Neural cell (in vitro differentiated cells): Measurements from ENCODE around the gene AKAP14. TPM values are rescaled to one million over a fixed set of nuclear protein-coding genes. Genes with fewer than 3 reads are reported as not detected.
"Not testable (repeated sequence)": the region's sequence is repeated elsewhere in the genome, so short reads cannot be mapped to it uniquely, and the experiment has no call there.

Source experiments
- H2AFZ ChIP-seq: fragments of 200-600, 300-800 bp; sonication (generic), shearing (Covaris generic); 2 replicates; pipeline ENCODE4 v1.6.0; 2014; ENCODE audit warnings: low read depth, mild to moderate bottlenecking, antibody characterized with exemption, low read length, moderate library complexity
- H3F3A ChIP-seq: fragments of 200-600 bp; shearing (Covaris generic); 2 replicates; pipeline ENCODE4 v1.6.1; 2016; ENCODE audit warnings: mild to moderate bottlenecking, moderate library complexity, mixed read lengths, antibody characterized with exemption, low read length; ENCODE audit not compliant: insufficient read depth, poor library complexity, severe bottlenecking
- H3K27ac ChIP-seq: fragments of 200-600, 300-800 bp; sonication (generic), shearing (Covaris generic); 2 replicates; pipeline ENCODE4 v1.5.1; 2014; ENCODE audit warnings: mild to moderate bottlenecking, low read length, moderate library complexity
- H3K27me3 ChIP-seq: fragments of 300-800, 200-600 bp; sonication (generic), shearing (Covaris generic); 2 replicates; pipeline ENCODE4 v1.6.0; 2014; ENCODE audit warnings: mild to moderate bottlenecking, low read depth, low read length, moderate library complexity; ENCODE audit not compliant: insufficient read depth
- H3K36me3 ChIP-seq: fragments of 300-800, 200-600 bp; sonication (generic), shearing (Covaris generic); 2 replicates; pipeline ENCODE4 v1.5.1; 2014; ENCODE audit warnings: mild to moderate bottlenecking, antibody characterized with exemption, low read length, moderate library complexity; ENCODE audit not compliant: insufficient read depth
- H3K4me2 ChIP-seq: fragments of 300-800, 200-600 bp; sonication (generic), shearing (Covaris generic); 2 replicates; pipeline ENCODE4 v1.6.0; 2014; ENCODE audit warnings: mild to moderate bottlenecking, low read length
- H3K4me3 ChIP-seq: fragments of 300-800, 200-600 bp; sonication (generic), shearing (Covaris generic); 2 replicates; pipeline ENCODE4 v1.5.1; 2014; ENCODE audit warnings: mild to moderate bottlenecking, low read length, moderate library complexity
- H3K79me2 ChIP-seq: fragments of 200-600 bp; shearing (Covaris generic); replicated peaks from 2 replicates; pipeline ENCODE4 v1.6.0; 2014; ENCODE audit warnings: mild to moderate bottlenecking, low read length, moderate library complexity; ENCODE audit not compliant: insufficient read depth
- H3K9ac ChIP-seq: fragments of 300-800, 200-600 bp; sonication (generic), shearing (Covaris generic); 2 replicates; pipeline ENCODE4 v1.6.1; 2016; ENCODE audit warnings: mild to moderate bottlenecking, low read length, mixed read lengths
- H3K9me2 ChIP-seq: fragments of 200-600 bp; shearing (Covaris generic); 2 replicates; pipeline ENCODE4 v1.6.1; 2016; ENCODE audit warnings: mild to moderate bottlenecking, low read length, mixed read lengths; ENCODE audit not compliant: insufficient read depth
- H3K9me3 ChIP-seq: fragments of 200-600, 300-800 bp; sonication (generic), shearing (Covaris generic); 2 replicates; pipeline ENCODE4 v1.6.1; 2016; ENCODE audit warnings: mild to moderate bottlenecking, mixed run types, low read length, moderate library complexity, mixed read lengths
- H4K20me1 ChIP-seq: fragments of 200-600 bp; shearing (Covaris generic); 2 replicates; pipeline ENCODE4 v1.6.1; 2016; ENCODE audit warnings: mild to moderate bottlenecking, mixed run types; ENCODE audit not compliant: insufficient read depth
- CTCF ChIP-seq: fragments of 450-650 bp; IDR thresholded peaks from 2 replicates; pipeline ENCODE4 v1.5.1; 2014; ENCODE audit warnings: antibody characterized with exemption, mild to moderate bottlenecking, moderate library complexity; ENCODE audit not compliant: poor library complexity, severe bottlenecking
- EP300 ChIP-seq: fragments of 450-650 bp; conservative IDR thresholded peaks from 2 replicates; pipeline ENCODE4 v1.6.1; 2014; ENCODE audit warnings: antibody characterized with exemption, mild to moderate bottlenecking, moderate library complexity; ENCODE audit not compliant: poor library complexity, severe bottlenecking
- EZH2 ChIP-seq: fragments of 200-600, 300-800 bp; shearing (Covaris generic), sonication (generic); IDR thresholded peaks from 2 replicates; pipeline ENCODE4 v1.6.1; 2014; ENCODE audit warnings: antibody characterized with exemption, low read length, borderline replicate concordance, mild to moderate bottlenecking; ENCODE audit not compliant: insufficient read depth, poor library complexity, severe bottlenecking
- MXI1 ChIP-seq: fragments of 450-650 bp; conservative IDR thresholded peaks from 2 replicates; pipeline ENCODE4 v1.6.1; 2014; ENCODE audit warnings: antibody characterized with exemption, mild to moderate bottlenecking; ENCODE audit not compliant: poor library complexity, severe bottlenecking
- POLR2AphosphoS5 ChIP-seq: IDR thresholded peaks from 2 replicates; pipeline ENCODE4 v1.6.1; 2012
- RAD21 ChIP-seq: fragments of 450-650 bp; conservative IDR thresholded peaks from 2 replicates; pipeline ENCODE4 v1.6.1; 2014; ENCODE audit warnings: antibody characterized with exemption, mild to moderate bottlenecking, moderate library complexity
- REST ChIP-seq: IDR thresholded peaks from 2 replicates; pipeline ENCODE4 v1.6.1; 2012; ENCODE audit warnings: borderline replicate concordance
- SMC3 ChIP-seq: fragments of 450-650 bp; conservative IDR thresholded peaks from 2 replicates; pipeline ENCODE4 v1.6.1; 2014; ENCODE audit warnings: antibody characterized with exemption, mild to moderate bottlenecking, moderate library complexity; ENCODE audit not compliant: poor library complexity
- TAF1 ChIP-seq: IDR thresholded peaks from 2 replicates; pipeline ENCODE4 v1.6.1; 2012; ENCODE audit warnings: low read depth
- polyA plus RNA-seq: library from polyadenylated mRNA; depleted of rRNA; stranded (reverse); fragments of >200 nt; gene quantifications from 2 replicates; pipeline ENCODE4 v1.2.3, GENCODE V29; 2014

Gene AKAP14
- polyA plus RNA-seq, 1 donor from 2014 or later, result 4.2 TPM

- Histone ChIP-seq H3K36me3 (no peaks in the 10 kb centered on the region), H3K4me3 (no peak overlapping the region), H3K27ac (no peak overlapping the region), H4K20me1 (no peaks in the 10 kb centered on the region), H3K27me3 (no peaks in the 10 kb centered on the region), H3K4me2 (no peak overlapping the region), H3K9ac (no peak overlapping the region), H2AFZ (no peak overlapping the region), H3F3A (no peaks in the 10 kb centered on the region), H3K9me3 (no peaks in the 10 kb centered on the region), H3K9me2 (no peaks in the 10 kb centered on the region), H3K79me2 (no peaks in the 10 kb centered on the region)
- TF ChIP-seq SMC3 (no peak), EP300 (no peak), TAF1 (no peak), POLR2AphosphoS5 (no peak), EZH2 (no peak), CTCF (no peak), REST (no peak), MXI1 (no peak), RAD21 (no peak)
Measured at GRCh38 chrX:119887721-119888425, 7.8 kb upstream of the AKAP14 start.

- not testable (repeated sequence) for H3K27ac ChIP-seq, H3F3A ChIP-seq, H3K79me2 ChIP-seq, H3K36me3 ChIP-seq, H3K27me3 ChIP-seq, H3K9ac ChIP-seq, H2AFZ ChIP-seq, H3K4me2 ChIP-seq, H4K20me1 ChIP-seq, H3K4me3 ChIP-seq, H3K9me3 ChIP-seq, H3K9me2 ChIP-seq
Measured at GRCh38 chrX:119890626-119891025, 5.1 kb upstream of the AKAP14 start.

GRCh38 chrX:119891961-119892692 lies 3.6 kb upstream of the AKAP14 start:
- H4K20me1 ChIP-seq, H3K4me3 ChIP-seq: not testable (repeated sequence)

More at GRCh38 chrX:119891961-119892692, 3.6 kb upstream of the AKAP14 start:
- H3K27ac ChIP-seq, H3K9me2 ChIP-seq, H3K9me3 ChIP-seq, H3K9ac ChIP-seq, H2AFZ ChIP-seq, H3K36me3 ChIP-seq, H3K27me3 ChIP-seq, H3K79me2 ChIP-seq, H3K4me2 ChIP-seq, H3F3A ChIP-seq: not testable (repeated sequence)
